Aorta (tissue), 5 donors: ENCODE data around the gene PRICKLE2. TPM values are rescaled to one million over a fixed set of nuclear protein-coding genes. Genes with fewer than 3 reads are reported as not detected.
A peak's percentile ranks its signal among the peaks of the same experiment; 100 is the strongest.

Source experiments
- ATAC-seq: fragments of 200-7000 bp; cut with Tn5 transposase; one replicate; pipeline ENCODE4 v1.9.1; 2022; ENCODE audit warnings: moderate library complexity; ENCODE audit not compliant: low FRiP score
- DNase-seq, 2 donors: peaks; one replicate each; pipeline ENCODE4 v3.0.0-alpha.2; 2020
- H3K27ac ChIP-seq, 2 donors: one replicate each; pipeline ENCODE4 v1.5.1; 2013; ENCODE audit warnings: low read length in 2 of 2, mild to moderate bottlenecking in 2 of 2, moderate library complexity in 2 of 2, control low read depth in 1 of 2, inconsistent platforms in 1 of 2, low read depth in 1 of 2
- H3K27me3 ChIP-seq, 2 donors: one replicate each; pipeline ENCODE4 v1.6.1; 2013; ENCODE audit warnings: control low read depth in 1 of 2, low read length in 1 of 2, mild to moderate bottlenecking in 1 of 2, moderate library complexity in 1 of 2; ENCODE audit not compliant: insufficient read depth in 2 of 2, control insufficient read depth in 1 of 2
- H3K36me3 ChIP-seq, 2 donors: one replicate each; pipeline ENCODE4 v1.6.1; 2013; ENCODE audit warnings: control low read depth in 1 of 2, low read length in 1 of 2, mild to moderate bottlenecking in 1 of 2; ENCODE audit not compliant: insufficient read depth in 2 of 2, control insufficient read depth in 1 of 2
- H3K4me1 ChIP-seq, 2 donors: one replicate each; pipeline ENCODE4 v1.6.1; 2013; ENCODE audit warnings: low read length in 2 of 2, control low read depth in 1 of 2, mild to moderate bottlenecking in 1 of 2, moderate library complexity in 1 of 2; ENCODE audit not compliant: insufficient read depth in 2 of 2, control insufficient read depth in 1 of 2
- H3K4me3 ChIP-seq, 2 donors: one replicate each; pipeline ENCODE4 v1.5.1; 2013; ENCODE audit warnings: low read length in 2 of 2, control low read depth in 1 of 2, mild to moderate bottlenecking in 1 of 2
- H3K9me3 ChIP-seq: one replicate; pipeline ENCODE4 v1.6.1; 2013; ENCODE audit warnings: mild to moderate bottlenecking, low read length; ENCODE audit not compliant: control insufficient read depth
- WGBS, 2 donors: extraction: QIAGEN DNeasy Blood & Tissue Kit; methylation state at CpG; one replicate each; pipeline ENCODE4 v1.1.7; 2013; 5-methylcytosine and 5-hydroxymethylcytosine counted together
- intact Hi-C, 2 donors: fragments of 100-400 bp; cut with DNase I; formaldehyde crosslinking; loops; one replicate each; pipeline versions ENCODE4 v1.14.2 to v1.15.0; 2022
- polyA plus RNA-seq, 2 donors: library from polyadenylated mRNA; stranded (reverse); fragments of 200-250 nt; gene quantifications; one replicate each; pipeline ENCODE4 v1.2.3, GENCODE V29; 2013
- total RNA-seq, 2 donors: library from RNA; stranded (reverse); fragmentation: NEBNext Ultra II Directional; extraction: Animal tissue kit (Norgen Biotek cat#: 25700); gene quantifications; one replicate each; pipeline ENCODE4 v1.2.1, GENCODE V29; 2021
- donor health status: healthy with polysubstance abuse.
- donor health status: Bipolar disorder and iron deficiency.
- donor health status: DM: no; HTN: no; CAD: no.
- donor health status: DM: no; HTN: no; CAD: no.
- donor health status: DM: yes; HTN: yes; CAD: no.

PRICKLE2 gene
- total and polyA plus RNA-seq, 4 donors = 2.1 to 42.1 (median 13.9) TPM

DNA sequence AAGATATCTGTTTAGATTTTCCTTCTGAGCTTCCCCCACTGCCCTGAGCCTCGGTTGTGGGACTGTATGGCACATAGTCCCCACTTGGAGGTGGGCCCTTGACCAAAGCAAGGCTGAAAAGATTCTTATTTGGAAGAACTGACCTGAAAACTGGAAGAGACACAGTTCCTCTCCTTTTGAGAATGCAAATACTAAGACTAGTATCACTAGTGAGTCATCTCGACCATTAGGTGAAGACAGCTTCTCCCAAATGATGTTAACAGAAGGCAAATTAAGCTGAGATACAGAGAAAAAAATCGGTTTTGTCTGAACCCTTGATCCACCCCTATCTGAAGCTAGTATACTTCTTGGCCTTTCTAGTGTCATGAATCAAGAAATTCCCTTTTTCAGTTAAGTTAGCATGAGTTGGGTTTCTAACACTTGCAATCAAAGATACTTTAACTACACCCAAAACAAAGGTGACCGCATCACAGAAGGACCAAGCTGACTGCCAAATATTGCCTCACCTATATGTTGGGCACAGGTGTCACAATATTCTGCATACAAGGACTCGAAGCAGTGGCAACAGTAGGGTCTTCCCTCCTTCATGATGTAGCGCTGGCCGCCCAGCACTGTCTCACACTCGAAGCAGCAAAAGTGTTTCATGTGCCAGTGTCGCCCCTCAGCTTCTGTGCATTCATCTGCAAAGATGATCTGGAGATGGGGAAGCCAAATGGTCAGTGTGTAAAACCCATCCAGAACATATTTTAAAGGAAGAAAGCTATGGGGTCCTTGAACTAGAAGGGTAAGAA is 72.4 kb downstream of the PRICKLE2 start:
- Histone ChIP-seq H3K9me3 (no peaks in the 10 kb centered on the region), H3K4me1 (no peaks in the 10 kb centered on the region), H3K4me3 (no peak overlapping the region), H3K27ac (no peak overlapping the region), H3K27me3 (no peaks in the 10 kb centered on the region), H3K36me3 (peaks cover 0 to 3% of the 10 kb centered on the region in 2 donors)
- no peak for DNase-seq
- intact Hi-C loops = no loop called here
- ATAC-seq = no peak
- WGBS, 2 donors = 95 to 96% methylated on average over 9 of the region's 9 CpGs

DNA sequence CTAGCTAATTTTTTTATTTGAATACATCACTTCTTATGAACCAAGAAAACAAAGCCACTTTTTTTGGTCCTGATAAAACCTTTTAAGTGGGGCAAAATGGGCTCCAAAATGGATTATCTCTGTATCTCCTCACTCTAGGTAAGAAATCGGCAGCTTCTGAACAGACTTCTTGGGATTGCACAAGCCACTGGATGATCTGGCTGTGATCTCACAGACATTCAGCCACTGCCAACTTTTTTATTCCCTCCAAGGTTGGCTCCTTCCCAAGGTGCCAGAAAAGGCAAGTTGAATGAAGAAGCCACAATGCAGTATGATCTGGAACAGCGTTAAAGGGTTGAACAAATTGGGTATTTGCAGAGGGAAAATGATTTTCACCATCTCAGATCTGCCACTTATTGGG is 73.2 kb downstream of the PRICKLE2 start:
- ATAC-seq (no peak), DNase-seq (no peak)
- 70 to 71% methylated on average over 2 of the region's 2 CpGs for WGBS, 2 donors
- Histone ChIP-seq H3K36me3 (peaks cover 0 to 4% of the 10 kb centered on the region in 2 donors), H3K4me3 (no peak overlapping the region), H3K27ac (peak overlapping the region in 1 of 2 donors; percentile 39), H3K4me1 (no peaks in the 10 kb centered on the region), H3K9me3 (no peaks in the 10 kb centered on the region), H3K27me3 (no peaks in the 10 kb centered on the region)
- intact Hi-C loops = no loop called here

DNA sequence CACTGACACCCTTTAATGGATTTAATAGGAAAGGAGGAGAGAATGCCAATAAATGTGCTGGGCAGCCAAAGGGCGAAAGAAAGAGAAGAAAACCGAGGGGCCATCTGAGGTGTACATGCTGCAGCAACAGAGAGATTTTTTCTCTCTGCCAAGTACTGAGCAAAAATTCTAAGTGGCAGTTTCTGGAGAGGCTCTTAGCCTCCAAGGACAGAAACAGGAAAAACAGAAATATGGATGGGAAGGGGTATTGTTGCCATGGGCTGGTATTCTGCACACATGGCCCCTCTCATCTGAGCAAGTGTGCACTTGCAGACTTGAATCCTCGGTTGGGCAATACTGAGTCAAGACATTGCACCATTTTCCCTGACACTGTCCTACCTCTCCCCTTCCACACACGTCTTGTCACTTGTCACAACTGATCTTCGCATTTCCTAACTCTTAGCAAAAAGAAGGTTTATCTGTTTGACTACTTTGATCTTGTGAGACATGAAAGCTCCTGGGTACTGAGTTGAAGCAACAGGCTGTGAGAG is 73.9 kb downstream of the PRICKLE2 start:
- intact Hi-C loops = no loop called here
- no peak for ATAC-seq
- Histone ChIP-seq H3K27me3 (no peaks in the 10 kb centered on the region), H3K36me3 (peaks cover 0 to 6% of the 10 kb centered on the region in 2 donors), H3K4me3 (no peak overlapping the region), H3K9me3 (no peaks in the 10 kb centered on the region), H3K27ac (peak overlapping the region in 1 of 2 donors; percentile 91), H3K4me1 (no peaks in the 10 kb centered on the region)
- DNase-seq = no peak
- WGBS, 2 donors = 60 to 64% methylated on average over 5 of the region's 5 CpGs

DNA sequence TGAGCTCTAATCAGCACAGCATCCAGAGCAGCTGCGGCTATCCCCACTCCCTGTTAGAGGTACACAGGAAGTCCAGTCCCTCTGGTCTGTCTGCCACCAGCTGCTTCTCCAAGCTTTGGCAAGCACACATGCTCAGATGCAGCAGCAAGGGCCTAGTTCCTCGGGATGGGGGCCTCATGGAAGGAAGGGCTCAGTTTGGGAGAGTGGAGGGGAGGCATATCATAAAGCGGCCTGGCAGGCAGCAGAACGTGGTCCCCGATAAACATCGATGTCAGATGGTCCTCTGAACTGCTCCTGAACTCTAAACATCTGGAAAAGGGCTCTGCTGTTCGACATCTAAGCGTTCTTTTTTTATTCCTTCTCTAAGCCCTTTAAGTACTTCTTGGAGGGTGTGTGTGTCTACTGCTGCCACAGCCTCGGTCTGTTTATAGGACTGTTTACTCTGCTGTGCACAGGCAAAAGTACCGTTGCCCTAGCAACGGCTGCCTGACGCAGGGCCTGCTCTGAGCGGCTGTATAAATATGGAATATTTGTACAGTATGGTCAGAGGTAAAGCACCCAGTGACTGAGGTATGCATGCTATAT is 74.6 kb downstream of the PRICKLE2 start:
- Histone ChIP-seq H3K4me3 (no peak overlapping the region), H3K27ac (peak overlapping the region in 1 of 2 donors; percentile 87), H3K4me1 (no peaks in the 10 kb centered on the region), H3K36me3 (peaks cover 0 to 8% of the 10 kb centered on the region in 2 donors), H3K27me3 (no peaks in the 10 kb centered on the region), H3K9me3 (no peaks in the 10 kb centered on the region)
- DNase-seq (peak; percentile 76 to 88), ATAC-seq (peak; percentile 85)
- intact Hi-C loops = no loop called here
- 6 to 8% methylated on average over 13 of the region's 13 CpGs for WGBS, 2 donors

DNA sequence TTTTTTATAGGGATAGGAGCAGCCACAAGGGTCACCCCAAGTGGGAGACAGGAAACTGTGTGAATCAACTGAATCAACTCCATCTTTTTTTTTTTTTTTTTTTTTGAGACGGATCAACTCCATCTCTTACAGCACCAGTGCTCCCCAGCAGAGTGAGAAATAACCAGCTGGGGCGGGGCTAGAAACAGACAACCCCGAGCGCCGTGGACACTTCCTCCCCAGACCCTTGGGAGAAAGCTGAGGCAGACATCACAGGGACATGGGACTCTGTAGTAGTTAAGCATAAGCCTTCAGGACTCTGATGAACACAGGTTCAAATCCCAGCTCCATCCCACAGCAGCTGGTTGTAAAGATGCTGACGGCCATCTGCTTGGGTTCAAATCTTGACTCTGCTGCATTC is 75.4 kb downstream of the PRICKLE2 start:
- Histone ChIP-seq H3K9me3 (no peaks in the 10 kb centered on the region), H3K4me1 (no peaks in the 10 kb centered on the region), H3K4me3 (no peak overlapping the region), H3K36me3 (peaks cover 0 to 8% of the 10 kb centered on the region in 2 donors), H3K27ac (peak overlapping the region in 1 of 2 donors; percentile 87), H3K27me3 (no peaks in the 10 kb centered on the region)
- intact Hi-C loops = no loop called here
- DNase-seq (no peak), ATAC-seq (no peak)
- 87 to 88% methylated on average over 6 of the region's 6 CpGs for WGBS, 2 donors

DNA sequence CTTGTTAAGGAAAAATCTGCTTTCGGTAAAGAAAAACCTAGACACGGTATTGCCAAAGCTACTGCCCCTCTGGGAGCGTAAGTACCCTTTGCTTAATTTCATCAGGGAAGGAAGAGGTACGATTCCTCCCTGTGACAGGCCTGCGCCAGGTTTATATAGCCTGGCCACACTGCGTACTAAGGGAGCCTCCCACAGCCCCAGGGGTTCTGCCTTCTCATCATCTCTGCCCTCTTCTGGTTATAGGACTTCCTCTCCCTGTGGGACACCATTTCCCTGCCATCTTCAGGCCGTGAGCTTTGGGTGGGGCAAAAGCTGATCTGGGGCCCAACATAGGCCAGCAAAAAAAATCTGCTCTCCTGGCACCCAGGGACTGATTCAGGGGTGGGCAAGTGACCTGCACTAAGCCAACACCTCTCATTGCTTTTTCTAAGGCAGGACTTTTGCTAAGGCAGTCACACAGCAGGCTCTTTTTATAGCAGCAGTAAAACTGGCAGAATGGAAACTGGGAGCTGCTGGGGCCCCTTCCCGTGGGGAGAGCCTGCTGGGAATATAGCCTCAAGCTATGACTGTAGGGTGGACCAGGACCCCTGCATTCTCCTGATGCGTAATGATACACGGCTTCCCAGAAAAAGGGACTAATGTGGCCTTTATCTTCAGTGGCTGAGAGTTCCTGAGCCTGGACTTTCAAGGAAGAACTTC is 76.2 kb downstream of the PRICKLE2 start:
- ATAC-seq (no peak), DNase-seq (no peak)
- no peak overlapping the region for H3K4me3 ChIP-seq
- intact Hi-C loops = no loop called here
- no peaks in the 10 kb centered on the region for H3K27me3 ChIP-seq
- H3K9me3 ChIP-seq = no peaks in the 10 kb centered on the region
- no peaks in the 10 kb centered on the region for H3K4me1 ChIP-seq
- H3K27ac ChIP-seq = peak overlapping the region in 1 of 2 donors; percentile 61
- WGBS, 2 donors = 87 to 89% methylated on average over 10 of the region's 10 CpGs
- H3K36me3 ChIP-seq = peaks cover 0 to 8% of the 10 kb centered on the region in 2 donors

DNA sequence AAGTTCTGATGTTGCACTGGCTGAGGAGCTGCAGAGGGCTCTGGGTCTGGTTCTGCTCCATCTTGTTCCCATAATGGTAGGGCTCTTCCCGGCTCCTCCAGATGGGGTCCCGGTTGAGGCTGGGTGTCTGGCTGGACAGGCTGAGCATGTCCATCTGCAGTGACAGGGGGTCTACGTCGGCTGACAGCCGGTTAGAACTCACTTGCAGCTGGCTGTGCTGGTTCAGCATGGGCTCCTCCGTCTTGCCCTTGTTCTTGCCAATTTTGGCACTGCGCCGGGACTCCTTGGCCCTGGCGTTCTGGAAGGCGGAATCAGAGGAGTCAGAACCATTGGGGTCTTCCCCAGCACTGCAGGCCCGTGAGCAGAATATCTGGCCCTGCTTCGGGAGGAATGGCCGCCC is 78.1 kb downstream of the PRICKLE2 start:
- Histone ChIP-seq H3K4me1 (no peaks in the 10 kb centered on the region), H3K36me3 (peaks cover 0 to 4% of the 10 kb centered on the region in 2 donors), H3K27me3 (no peaks in the 10 kb centered on the region), H3K4me3 (no peak overlapping the region), H3K9me3 (no peaks in the 10 kb centered on the region), H3K27ac (no peak overlapping the region)
- WGBS, 2 donors = 94 to 97% methylated on average over 13 of the region's 13 CpGs
- ATAC-seq (no peak), DNase-seq (no peak)
- intact Hi-C loops = no loop called here

DNA sequence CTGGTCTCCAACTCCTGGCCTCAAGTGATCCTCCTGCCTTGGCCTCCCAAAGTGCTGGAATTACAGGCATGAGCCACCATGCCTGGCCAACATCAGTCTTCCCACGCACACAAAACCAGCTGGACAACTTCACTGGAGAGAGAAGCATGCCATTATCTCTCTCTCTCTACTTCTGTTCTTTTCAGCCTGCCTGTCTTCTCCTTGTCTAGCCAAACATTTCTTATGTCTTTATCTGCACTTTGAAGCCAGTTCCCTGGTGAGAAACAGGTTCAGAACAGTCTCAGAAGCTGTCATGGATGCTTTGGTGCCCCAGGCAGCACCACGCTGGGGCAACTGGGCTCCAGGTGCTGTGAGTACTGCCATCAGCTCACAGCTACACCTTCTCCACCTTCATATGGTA is 79.8 kb downstream of the PRICKLE2 start:
- Histone ChIP-seq H3K9me3 (no peaks in the 10 kb centered on the region), H3K4me3 (no peak overlapping the region), H3K36me3 (peaks cover 0 to 4% of the 10 kb centered on the region in 2 donors), H3K4me1 (no peaks in the 10 kb centered on the region), H3K27ac (no peak overlapping the region), H3K27me3 (no peaks in the 10 kb centered on the region)
- DNase-seq = no peak
- intact Hi-C loops = no loop called here
- ATAC-seq = no peak
- 95 to 96% methylated on average over 2 of the region's 2 CpGs for WGBS, 2 donors
